Ascending aorta (tissue), 2 donors: Measurements from ENCODE around the gene MT1B. TPM values are rescaled to one million over a fixed set of nuclear protein-coding genes. Genes with fewer than 3 reads are reported as not detected.

Source experiments
- DNase-seq, 2 donors: peaks; one replicate each; pipeline ENCODE4 v3.0.0-alpha.2; 2019; ENCODE audit warnings: low spot score in 2 of 2
- H3K27ac ChIP-seq, 2 donors: fragments of 200-600 bp; sonication (generic); one replicate each; pipeline ENCODE4 v1.5.1; 2016 to 2017; ENCODE audit warnings: mild to moderate bottlenecking in 1 of 2
- H3K27me3 ChIP-seq: fragments of 200-600 bp; sonication (generic); one replicate; pipeline ENCODE4 v1.5.1; 2017
- H3K36me3 ChIP-seq, 2 donors: fragments of 200-600 bp; sonication (generic); one replicate each; pipeline ENCODE4 v1.5.1; 2016
- H3K4me1 ChIP-seq, 2 donors: fragments of 200-600 bp; sonication (generic); one replicate each; pipeline ENCODE4 v1.5.1; 2016 to 2017; ENCODE audit warnings: mild to moderate bottlenecking in 1 of 2
- H3K4me3 ChIP-seq, 2 donors: fragments of 200-600 bp; sonication (generic); one replicate each; pipeline ENCODE4 v1.5.1; 2016 to 2017; ENCODE audit warnings: mild to moderate bottlenecking in 1 of 2
- H3K9me3 ChIP-seq, 2 donors: fragments of 200-600 bp; sonication (generic); one replicate each; pipeline ENCODE4 v1.5.1; 2016
- CTCF ChIP-seq, 3 experiments: fragments of 200-600 bp in 2 of 3; fragments of 450-650 bp in 1 of 3; sonication (generic) in 2 of 3; IDR thresholded peaks; one replicate each; pipeline ENCODE4 v1.5.1; 2016 to 2019; ENCODE audit warnings: antibody characterized with exemption in 3 of 3, mild to moderate bottlenecking in 1 of 3, moderate library complexity in 1 of 3
- intact Hi-C: fragments of 100-400 bp; cut with DNase I; formaldehyde crosslinking; loops from one replicate; pipeline ENCODE4 v1.15.1; 2023
- total RNA-seq: library from RNA; depleted of rRNA; stranded (reverse); fragments of >200 nt; gene quantifications from one replicate; pipeline ENCODE4 v1.1.0, GENCODE V29; 2016

Gene MT1B
- total RNA-seq, 1 donor from 2014 or later = not detected

- Histone ChIP-seq H3K4me3 (peak overlapping the region; percentile 54 to 88), H3K27me3 (no peaks in the 10 kb centered on the region), H3K4me1 (peaks cover 6 to 12% of the 10 kb centered on the region in 2 donors), H3K9me3 (no peaks in the 10 kb centered on the region), H3K27ac (peak overlapping the region; percentile 88 to 96), H3K36me3 (no peaks in the 10 kb centered on the region)
- intact Hi-C loops = loop anchor here (2.0 to 10.0 kb wide), 2 partner anchors 51 to 553 kb away; partner anchors contain the start of genes MT1X, PSME3IP1 and RSPRY1
- no peak for TF ChIP-seq CTCF (IDR thresholded peaks at IDR 0.05)
- DNase-seq = no peak
These were observed 19.9 kb upstream of the MT1B start for GRCh38 chr16:56631832-56632155.

- DNase-seq = peak in 1 of 2 donors; percentile 88
- peak within 1 kb of the TSS; percentile 54 to 88 for H3K4me3 ChIP-seq
- peak within 1 kb of the TSS; percentile 88 to 96 for H3K27ac ChIP-seq
- H3K36me3 ChIP-seq = no peaks in the 10 kb centered on the region
- peaks cover 3 to 12% of the 10 kb centered on the region in 2 donors for H3K4me1 ChIP-seq
- intact Hi-C loops = loop anchor here (2.0 to 10.0 kb wide), 2 partner anchors 50 to 552 kb away; partner anchors contain the start of genes MT1X, PSME3IP1 and RSPRY1
- no peak for TF ChIP-seq CTCF (IDR thresholded peaks at IDR 0.05)
- no peaks in the 10 kb centered on the region for H3K9me3 ChIP-seq
- no peaks in the 10 kb centered on the region for H3K27me3 ChIP-seq
These were observed 19.4 kb upstream of the MT1B start, which contains the start of gene MT1M for GRCh38 chr16:56632156-56632847. TSS of gene MT1M (plus strand) at chr16:56632659. CDS start at chr16:56632732, 73 bp downstream.

- no peaks in the 10 kb centered on the region for H3K36me3 ChIP-seq
- TF ChIP-seq CTCF (IDR thresholded peaks at IDR 0.05) = no peak
- no peaks in the 10 kb centered on the region for H3K27me3 ChIP-seq
- peak overlapping the region; percentile 54 to 88 for H3K4me3 ChIP-seq
- peaks cover 3 to 12% of the 10 kb centered on the region in 2 donors for H3K4me1 ChIP-seq
- peak overlapping the region; percentile 88 to 96 for H3K27ac ChIP-seq
- intact Hi-C loops = loop anchor here (2.0 to 10.0 kb wide), 2 partner anchors 50 to 552 kb away; partner anchors contain the start of genes MT1X, PSME3IP1 and RSPRY1
- no peak for DNase-seq
- no peaks in the 10 kb centered on the region for H3K9me3 ChIP-seq
These were observed 18.8 kb upstream of the MT1B start for GRCh38 chr16:56632848-56633365.

GRCh38 chr16:56633535-56633934 lies 18.2 kb upstream of the MT1B start:
- Histone ChIP-seq H3K9me3 (no peaks in the 10 kb centered on the region), H3K27me3 (no peaks in the 10 kb centered on the region), H3K36me3 (no peaks in the 10 kb centered on the region), H3K4me1 (peaks cover 7 to 12% of the 10 kb centered on the region in 2 donors), H3K4me3 (peak overlapping the region; percentile 54 to 88), H3K27ac (peak overlapping the region; percentile 88 to 96)
- intact Hi-C loops = loop anchor here (2.0 to 10.0 kb wide), 2 partner anchors 49 to 551 kb away; partner anchors contain the start of genes MT1X, PSME3IP1 and RSPRY1
- no peak for DNase-seq
- TF ChIP-seq CTCF (IDR thresholded peaks at IDR 0.05) = no peak

- DNase-seq = no peak
- Histone ChIP-seq H3K4me3 (no peak overlapping the region), H3K27ac (no peak overlapping the region), H3K9me3 (no peaks in the 10 kb centered on the region), H3K4me1 (peaks cover 12 to 15% of the 10 kb centered on the region in 2 donors), H3K36me3 (no peaks in the 10 kb centered on the region), H3K27me3 (no peaks in the 10 kb centered on the region)
- intact Hi-C loops = loop anchor here (10.0 kb wide), 1 partner anchor 550 kb away; the partner anchor contains the start of genes PSME3IP1 and RSPRY1
- no peak for TF ChIP-seq CTCF (IDR thresholded peaks at IDR 0.05)
These were observed 16.8 kb upstream of the MT1B start for GRCh38 chr16:56634715-56635440.
